Natural killer cell treated with Interleukin-12 subunit alpha and Interleukin-12 subunit beta and Interleukin-15 and Interleukin-18, amount 100 ng/mL, for 72 hours (primary cell): ENCODE results near the gene ARL10. TPM values are rescaled to one million over a fixed set of nuclear protein-coding genes. Genes with fewer than 3 reads are reported as not detected.

ENCODE experiments used
- ATAC-seq, 2 donors: fragments of 150-1000 bp; cut with Tn5 transposase in 1 of 2; sonication (Bioruptor Pico), chemical (Tn5 transposase) in 1 of 2; 2 replicates each; pipeline ENCODE4 v1.10.0; 2021
- DNase-seq: peaks from one replicate; pipeline ENCODE4 v3.0.0; 2022; ENCODE audit warnings: low spot score
- H3K27ac Mint-ChIP-seq, 2 donors: 1 replicate in 1 of 2; 2 replicates in 1 of 2; pipeline ENCODE4 v1.8.0; 2022; ENCODE audit warnings: mixed read lengths in 2 of 2, mild to moderate bottlenecking in 1 of 2, moderate library complexity in 1 of 2
- H3K27me3 Mint-ChIP-seq, 2 donors: 1 replicate in 1 of 2; 2 replicates in 1 of 2; pipeline ENCODE4 v1.8.0; 2022; ENCODE audit warnings: mixed read lengths in 2 of 2
- H3K36me3 Mint-ChIP-seq: one replicate; pipeline ENCODE4 v1.8.0; 2022; ENCODE audit warnings: mixed read lengths
- H3K4me1 Mint-ChIP-seq, 2 donors: 1 replicate in 1 of 2; 2 replicates in 1 of 2; pipeline ENCODE4 v1.8.0; 2022; ENCODE audit warnings: low read depth in 2 of 2, mixed read lengths in 2 of 2, mild to moderate bottlenecking in 1 of 2
- H3K4me3 Mint-ChIP-seq: one replicate; pipeline ENCODE4 v1.8.0; 2022; ENCODE audit warnings: mixed read lengths
- H3K9me3 Mint-ChIP-seq: 2 replicates; pipeline ENCODE4 v1.8.0; 2022; ENCODE audit warnings: mixed read lengths
- total RNA-seq, 2 donors: library from RNA; stranded (reverse); gene quantifications; one replicate each; pipeline ENCODE4 v1.2.3, GENCODE V29; 2022

The ARL10 gene
- total RNA-seq, 2 donors from 2014 or later, result 8.1 to 12.9 TPM

- peaks cover 31% of the 10 kb centered on the region for H3K36me3 Mint-ChIP-seq
- DNase-seq, result no peak
Observed at GRCh38 chr5:176352116-176352878, 13.0 kb upstream of the ARL10 start.

DNA sequence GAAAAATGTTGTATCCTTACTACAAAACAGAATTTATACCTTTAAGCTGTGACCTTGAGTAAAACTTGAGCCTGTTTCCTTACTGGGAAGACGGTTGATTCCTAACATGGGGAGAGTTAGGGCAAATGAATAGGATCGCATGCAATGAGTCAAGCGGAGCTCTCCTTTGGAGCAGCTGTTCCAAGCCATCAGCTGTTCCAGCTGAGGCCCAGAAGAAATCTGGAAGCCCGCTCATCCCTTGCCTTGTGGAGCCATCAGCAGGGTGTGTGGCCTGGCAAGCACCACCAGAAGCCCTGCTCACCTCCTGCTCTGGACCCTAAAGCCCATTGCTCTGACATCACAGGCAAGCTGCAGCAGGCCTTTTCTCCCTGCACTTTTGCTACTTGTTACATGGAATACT lies 11.8 kb upstream of the ARL10 start:
- Mint-ChIP-seq H3K27me3 (no peaks in the 10 kb centered on the region), H3K4me3 (no peak overlapping the region), H3K9me3 (no peaks in the 10 kb centered on the region), H3K4me1 (peaks cover 34 to 43% of the 10 kb centered on the region in 2 donors), H3K27ac (no peak overlapping the region), H3K36me3 (peaks cover 32% of the 10 kb centered on the region)
- no peak for DNase-seq
- ATAC-seq, result no peak

More at GRCh38 chr5:176352116-176352878, 13.0 kb upstream of the ARL10 start:
- no peaks in the 10 kb centered on the region for H3K9me3 Mint-ChIP-seq
- peak overlapping the region in 1 of 2 donors; percentile 56 for H3K27ac Mint-ChIP-seq
- no peaks in the 10 kb centered on the region for H3K27me3 Mint-ChIP-seq
- no peak overlapping the region for H3K4me3 Mint-ChIP-seq
- peaks cover 23 to 33% of the 10 kb centered on the region in 2 donors for H3K4me1 Mint-ChIP-seq
- no peak for ATAC-seq

DNA sequence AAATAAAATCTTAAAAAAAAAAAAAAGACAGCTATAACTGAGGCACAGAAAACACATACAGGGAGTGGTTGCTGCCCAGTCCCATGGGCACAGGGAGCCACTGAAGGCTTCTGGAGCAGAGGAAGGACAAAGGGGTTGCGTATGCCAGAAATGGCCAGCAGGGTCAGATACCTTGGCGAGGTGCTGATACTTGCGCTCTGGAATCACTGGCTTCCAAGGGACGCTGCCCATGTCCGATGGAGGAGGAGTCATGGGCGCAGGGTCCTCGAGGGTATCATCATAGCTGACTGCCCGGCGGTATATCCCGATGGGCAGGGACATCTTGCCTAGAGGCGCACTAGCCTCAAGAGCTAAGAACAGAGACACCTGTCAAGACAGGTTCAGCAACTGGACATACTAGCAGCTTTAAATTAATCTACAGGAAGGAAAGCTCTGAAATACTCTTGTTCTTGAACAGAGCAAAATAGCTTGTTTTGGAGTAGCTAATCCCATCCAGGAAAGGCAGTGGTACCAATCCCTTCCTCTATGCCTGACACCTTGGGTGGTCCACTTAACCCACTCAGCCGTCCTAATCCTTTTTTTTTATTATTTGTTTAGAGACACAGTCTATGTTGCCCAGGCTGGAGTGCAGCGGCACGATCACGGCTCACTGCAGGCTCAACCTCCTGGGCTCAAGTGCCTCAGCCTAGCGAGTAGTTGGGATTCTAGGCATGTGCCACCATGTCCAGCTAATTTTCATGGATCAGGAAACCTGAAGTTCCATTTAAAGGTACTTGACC lies 9.7 kb upstream of the ARL10 start:
- Mint-ChIP-seq H3K4me3 (no peak overlapping the region), H3K27ac (no peak overlapping the region), H3K4me1 (peaks cover 36 to 40% of the 10 kb centered on the region in 2 donors), H3K27me3 (no peaks in the 10 kb centered on the region), H3K9me3 (no peaks in the 10 kb centered on the region), H3K36me3 (peaks cover 20% of the 10 kb centered on the region)
- DNase-seq (no peak), ATAC-seq (no peak)

DNA sequence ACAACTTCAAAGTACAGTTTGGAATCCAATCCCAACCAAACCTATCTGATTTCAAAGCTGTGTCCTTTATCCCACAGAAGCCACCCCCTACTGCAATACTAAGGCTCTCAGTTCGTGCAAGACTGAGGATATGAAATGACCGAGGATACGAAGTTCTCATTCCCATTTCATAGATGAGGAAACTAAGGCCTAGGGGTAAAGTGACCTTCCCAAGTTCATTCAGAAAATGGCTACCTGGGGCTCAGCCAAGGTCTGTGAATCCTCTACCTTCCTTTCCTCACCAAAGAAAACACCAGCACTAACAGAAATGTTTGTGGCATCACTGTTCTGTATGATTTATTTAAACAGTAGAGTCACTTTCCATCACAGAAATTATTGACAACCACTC lies 9.1 kb upstream of the ARL10 start:
- Mint-ChIP-seq H3K27ac (no peak overlapping the region), H3K4me1 (peaks cover 36 to 37% of the 10 kb centered on the region in 2 donors), H3K36me3 (peaks cover 20% of the 10 kb centered on the region), H3K4me3 (no peak overlapping the region), H3K9me3 (no peaks in the 10 kb centered on the region), H3K27me3 (no peaks in the 10 kb centered on the region)
- DNase-seq, result no peak
- ATAC-seq, result no peak

DNA sequence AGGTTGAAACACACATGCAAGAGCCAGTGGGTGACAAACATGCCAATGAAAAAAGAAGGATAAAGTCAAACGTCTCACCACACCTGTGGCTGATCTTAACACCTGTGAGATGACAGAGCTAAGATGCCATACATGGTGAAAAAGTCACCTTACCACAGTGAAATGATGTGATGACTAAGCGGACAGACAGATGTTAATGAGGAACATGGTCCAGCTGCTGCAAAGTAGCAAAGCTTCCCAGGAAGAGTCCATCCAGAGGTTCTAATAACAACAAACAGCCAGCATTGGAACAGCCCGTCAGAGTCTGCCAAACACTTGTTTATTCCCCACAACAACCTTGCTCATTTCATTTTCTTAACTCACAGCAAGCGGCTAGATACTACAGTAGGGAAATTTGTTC lies 5.6 kb upstream of the ARL10 start:
- Mint-ChIP-seq H3K27ac (peak overlapping the region; percentile 41 to 43), H3K36me3 (peaks cover 14% of the 10 kb centered on the region)

DNA sequence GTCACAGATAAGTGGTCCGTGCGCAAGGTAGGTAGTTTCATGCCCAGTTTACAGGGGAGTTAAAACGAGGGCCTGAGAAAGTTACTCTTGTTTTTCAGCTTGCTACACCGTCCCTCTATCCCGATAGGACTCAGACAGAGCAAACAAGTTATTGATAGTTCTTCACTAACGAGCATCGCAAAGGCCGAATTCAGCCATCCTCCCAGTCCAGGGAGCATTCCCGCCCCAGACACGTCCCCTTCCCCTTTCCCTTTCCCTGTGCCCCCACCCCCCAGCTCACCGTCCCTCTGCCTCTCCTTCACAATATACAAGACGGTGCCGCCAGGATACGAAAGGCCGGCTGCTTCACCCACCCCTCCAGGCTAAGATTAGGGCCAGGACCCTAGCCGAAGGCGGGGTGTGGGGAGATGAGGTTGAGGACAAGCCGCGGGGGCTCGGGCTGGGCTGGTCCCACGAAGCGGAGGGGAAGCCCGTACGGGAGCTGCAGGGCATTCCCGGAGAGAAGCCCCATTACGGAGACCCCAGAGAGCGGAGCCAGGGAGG lies 4.3 kb upstream of the ARL10 start:
- no peak for ATAC-seq
- Mint-ChIP-seq H3K27me3 (no peaks in the 10 kb centered on the region), H3K4me1 (peaks cover 24 to 32% of the 10 kb centered on the region in 2 donors), H3K27ac (peak overlapping the region; percentile 70 to 90), H3K4me3 (peak overlapping the region; percentile 90), H3K36me3 (peaks cover 10% of the 10 kb centered on the region), H3K9me3 (no peaks in the 10 kb centered on the region)
- no peak for DNase-seq

More for the DNA sequence above, 5.6 kb upstream of the ARL10 start:
- no peaks in the 10 kb centered on the region for H3K27me3 Mint-ChIP-seq
- DNase-seq, result no peak
- peak overlapping the region; percentile 90 for H3K4me3 Mint-ChIP-seq
- H3K4me1 Mint-ChIP-seq, result peaks cover 27 to 36% of the 10 kb centered on the region in 2 donors
- no peak for ATAC-seq
- no peaks in the 10 kb centered on the region for H3K9me3 Mint-ChIP-seq

DNA sequence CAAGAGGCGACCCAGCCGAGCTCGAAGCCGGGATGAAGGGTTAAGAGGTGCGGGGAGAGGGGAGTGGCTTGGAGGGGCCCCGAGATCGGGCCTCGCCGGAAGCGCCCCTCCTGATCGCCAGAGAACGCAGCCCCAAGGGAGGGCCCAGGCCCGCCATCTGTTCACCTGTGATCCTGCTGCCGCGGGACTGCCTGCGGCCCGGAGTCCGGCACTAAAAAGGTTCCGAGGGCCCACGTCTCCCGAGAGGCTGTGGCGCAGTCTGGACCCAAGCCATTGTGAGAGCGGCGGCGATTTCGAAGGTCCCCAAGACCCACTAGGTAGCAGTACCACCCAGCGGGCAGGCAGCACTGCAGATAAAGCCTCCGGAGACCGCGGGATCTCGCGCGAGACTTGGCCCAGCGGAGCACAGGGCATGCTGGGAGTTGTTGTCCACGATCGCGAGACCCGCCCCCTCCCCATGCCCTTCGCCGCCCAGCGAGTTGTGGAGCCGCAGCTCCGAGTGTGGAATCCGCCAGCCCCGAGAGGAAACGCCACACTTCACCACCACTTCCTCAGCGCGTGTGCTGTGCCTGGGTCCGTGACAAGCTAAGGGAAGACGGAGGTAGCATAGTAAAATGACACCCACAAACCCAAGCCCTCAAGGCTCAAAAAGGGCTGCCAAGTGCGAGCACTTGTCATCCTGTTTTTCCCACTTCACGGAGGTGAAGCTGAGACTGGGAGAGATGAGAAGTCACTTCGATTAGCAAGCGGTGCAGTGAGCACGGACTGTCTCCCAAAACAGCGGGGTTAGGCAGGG lies 3.7 kb upstream of the ARL10 start, which contains the start of gene KIAA1191:
KIAA1191 (minus strand) TSS at position 328 of the 796 bp plus-strand sequence. CDS start 2,256 bp downstream, outside the sequence.
- Mint-ChIP-seq H3K9me3 (no peaks in the 10 kb centered on the region), H3K4me1 (peaks cover 26 to 32% of the 10 kb centered on the region in 2 donors), H3K36me3 (peaks cover 10% of the 10 kb centered on the region), H3K4me3 (peak within 1 kb of the TSS; percentile 90), H3K27ac (peak within 1 kb of the TSS; percentile 70 to 90), H3K27me3 (no peaks in the 10 kb centered on the region)
- DNase-seq (peak; percentile 96), ATAC-seq (peak; percentile 93 to 95)

DNA sequence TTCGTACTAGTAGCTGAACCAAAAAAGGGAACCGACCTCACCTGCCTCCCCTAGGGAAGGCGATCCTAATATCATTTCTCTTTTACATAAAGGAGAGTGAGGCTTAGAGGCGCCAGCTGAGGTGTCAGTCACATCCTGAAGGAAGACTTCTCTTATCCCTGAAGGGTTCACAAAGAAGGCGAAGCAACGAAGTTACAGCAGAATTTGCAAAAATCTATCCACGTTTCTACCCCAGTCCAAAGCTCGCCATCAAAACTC lies 3.1 kb upstream of the ARL10 start:
- peaks cover 27 to 32% of the 10 kb centered on the region in 2 donors for H3K4me1 Mint-ChIP-seq
- H3K36me3 Mint-ChIP-seq, result peaks cover 9% of the 10 kb centered on the region
- DNase-seq (no peak), ATAC-seq (no peak)
- H3K27ac Mint-ChIP-seq, result peak overlapping the region; percentile 70 to 90
- H3K27me3 Mint-ChIP-seq, result no peaks in the 10 kb centered on the region
- no peaks in the 10 kb centered on the region for H3K9me3 Mint-ChIP-seq
- peak overlapping the region; percentile 90 for H3K4me3 Mint-ChIP-seq

DNA sequence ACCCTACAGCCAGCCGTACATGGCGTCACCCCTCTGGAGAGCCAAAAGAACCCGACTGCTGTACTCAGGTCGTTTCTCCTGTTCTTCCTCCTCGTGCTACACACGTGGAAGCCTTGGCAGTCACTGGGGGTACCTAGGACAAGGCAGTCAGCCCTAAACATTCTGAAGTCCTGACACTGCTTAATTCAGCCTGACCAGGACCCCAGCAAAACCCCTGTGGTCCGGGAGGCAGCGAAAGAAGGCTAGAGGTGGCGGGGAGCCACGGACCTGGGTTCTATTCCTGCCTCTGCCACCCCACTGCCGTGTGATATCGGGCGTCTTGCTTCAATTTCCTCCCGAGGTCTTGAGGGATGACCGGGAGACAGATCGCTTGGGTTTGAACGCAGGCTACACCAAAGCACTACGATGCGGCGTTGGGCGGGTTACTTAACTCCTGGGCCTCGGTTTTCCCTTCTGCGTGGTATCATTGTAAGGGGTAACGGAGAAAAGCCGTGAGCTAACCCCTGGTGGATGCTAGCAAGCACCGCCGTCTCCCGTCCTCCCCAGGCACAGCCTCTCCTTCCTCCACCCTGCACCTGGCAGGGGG lies 429 bp upstream of the ARL10 start:
- no peak for DNase-seq
- peaks cover 18 to 22% of the 10 kb centered on the region in 2 donors for H3K4me1 Mint-ChIP-seq
- H3K4me3 Mint-ChIP-seq, result peak overlapping the region; percentile 64
- no peaks in the 10 kb centered on the region for H3K9me3 Mint-ChIP-seq
- H3K27ac Mint-ChIP-seq, result peak overlapping the region; percentile 57 to 60
- no peaks in the 10 kb centered on the region for H3K27me3 Mint-ChIP-seq
- H3K36me3 Mint-ChIP-seq, result peaks cover 4% of the 10 kb centered on the region
- no peak for ATAC-seq

GRCh38 chr5:176366232-176366894 lies 1.1 kb downstream of the ARL10 start:
- Mint-ChIP-seq H3K9me3 (no peaks in the 10 kb centered on the region), H3K27ac (peak overlapping the region; percentile 15 to 80), H3K4me3 (peak overlapping the region; percentile 56), H3K27me3 (no peaks in the 10 kb centered on the region), H3K4me1 (peaks cover 17 to 21% of the 10 kb centered on the region in 2 donors), H3K36me3 (peaks cover 4% of the 10 kb centered on the region)
- no peak for ATAC-seq
- DNase-seq, result no peak

DNA sequence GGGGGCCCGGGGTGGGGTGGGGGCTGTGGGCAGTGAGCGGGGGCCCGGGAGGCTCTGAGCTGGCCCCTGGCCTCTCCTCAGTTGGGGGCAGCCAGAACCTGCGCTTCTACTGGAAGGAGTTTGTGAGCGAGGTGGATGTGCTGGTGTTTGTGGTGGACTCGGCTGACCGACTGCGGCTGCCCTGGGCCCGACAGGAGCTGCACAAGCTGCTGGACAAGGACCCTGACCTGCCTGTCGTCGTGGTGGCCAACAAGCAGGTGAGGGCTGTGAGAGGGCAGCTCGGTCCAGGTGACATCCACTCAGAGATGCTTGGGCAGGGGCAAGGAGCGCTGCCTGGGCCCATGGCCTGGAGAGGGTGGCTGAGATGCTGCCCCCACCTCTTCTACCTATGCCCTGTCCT lies 3.4 kb downstream of the ARL10 start:
- DNase-seq (no peak), ATAC-seq (no peak)
- no peak overlapping the region for H3K4me3 Mint-ChIP-seq
- H3K27ac Mint-ChIP-seq, result no peak overlapping the region
- no peaks in the 10 kb centered on the region for H3K9me3 Mint-ChIP-seq
- H3K36me3 Mint-ChIP-seq, result peaks cover 4% of the 10 kb centered on the region
- H3K4me1 Mint-ChIP-seq, result peaks cover 9 to 10% of the 10 kb centered on the region in 2 donors
- no peaks in the 10 kb centered on the region for H3K27me3 Mint-ChIP-seq

- no peak for ATAC-seq
- H3K4me3 Mint-ChIP-seq, result no peak overlapping the region
- H3K4me1 Mint-ChIP-seq, result peaks cover 9 to 10% of the 10 kb centered on the region in 2 donors
- no peak for DNase-seq
- no peak overlapping the region for H3K27ac Mint-ChIP-seq
- H3K36me3 Mint-ChIP-seq, result peaks cover 4% of the 10 kb centered on the region
- no peaks in the 10 kb centered on the region for H3K27me3 Mint-ChIP-seq
- H3K9me3 Mint-ChIP-seq, result no peaks in the 10 kb centered on the region
Observed at GRCh38 chr5:176369934-176370711, 4.8 kb downstream of the ARL10 start.
